SU-DHL-6 (cell line): ENCODE measurements around the gene LYZL2.
A peak's percentile ranks its signal among the peaks of the same experiment; 100 is the strongest.

Experiments
- CTCF ChIP-seq: fragments of 200-600 bp; sonication (generic); IDR thresholded peaks from one replicate; pipeline ENCODE4 v1.5.1; 2017; ENCODE audit warnings: antibody characterized with exemption, mild to moderate bottlenecking, low read length, moderate library complexity; ENCODE audit not compliant: insufficient read depth, poor library complexity, severe bottlenecking
- EZH2phosphoT487 ChIP-seq: fragments of 200-600 bp; sonication (generic), shearing (Covaris generic); conservative IDR thresholded peaks from 2 replicates; pipeline ENCODE4 v1.6.1; 2018; ENCODE audit warnings: mild to moderate bottlenecking, antibody characterized with exemption, low read length, moderate library complexity, mixed read lengths

GRCh38 chr10:30591249-30591670 is 38.3 kb downstream of the LYZL2 start:
- TF ChIP-seq CTCF = peak; percentile 63
- no peak for TF ChIP-seq EZH2phosphoT487
